ENCODE measurements around the gene DDAH1. TPM values are rescaled to one million over a fixed set of nuclear protein-coding genes. Genes with fewer than 3 reads are reported as not detected.

Gene DDAH1
- total RNA-seq, 1 donor from 2014 or later, result 46.6 TPM

- DNase-seq, result no peak
These were observed 141.2 kb downstream of the DDAH1 start for GRCh38 chr1:85323770-85324169.

GRCh38 chr1:85322655-85323054, 142.3 kb downstream of the DDAH1 start:
- peak; percentile 50 for DNase-seq

- peak; percentile 43 for DNase-seq
These were observed 143.6 kb downstream of the DDAH1 start for GRCh38 chr1:85321237-85321964.

- peak; percentile 73 for DNase-seq
These were observed 144.4 kb downstream of the DDAH1 start for GRCh38 chr1:85320371-85321131.

- DNase-seq, result peak; percentile 89
These were observed 145.0 kb downstream of the DDAH1 start for GRCh38 chr1:85319931-85320330.

GRCh38 chr1:85319491-85319890, 145.5 kb downstream of the DDAH1 start:
- DNase-seq, result no peak

- no peak for DNase-seq
These were observed 146.7 kb downstream of the DDAH1 start for GRCh38 chr1:85318217-85318616.

- no peak for DNase-seq
These were observed 147.4 kb downstream of the DDAH1 start for GRCh38 chr1:85317560-85317959.

GRCh38 chr1:85316321-85316720, 148.6 kb downstream of the DDAH1 start:
- DNase-seq, result no peak

GRCh38 chr1:85315789-85316188, 149.2 kb downstream of the DDAH1 start:
- DNase-seq, result no peak

- DNase-seq, result no peak
These were observed 150.2 kb downstream of the DDAH1 start for GRCh38 chr1:85314726-85315125.

- DNase-seq, result peak; percentile 92
These were observed 150.9 kb downstream of the DDAH1 start for GRCh38 chr1:85313888-85314696.

- DNase-seq, result no peak
These were observed 153.1 kb downstream of the DDAH1 start for GRCh38 chr1:85311818-85312217.

GRCh38 chr1:85308833-85309350, 156.1 kb downstream of the DDAH1 start:
- no peak for DNase-seq

- DNase-seq, result peak; percentile 96
These were observed 156.7 kb downstream of the DDAH1 start for GRCh38 chr1:85307987-85308832.

- DNase-seq, result no peak
These were observed 158.7 kb downstream of the DDAH1 start for GRCh38 chr1:85306236-85306635.

GRCh38 chr1:85303440-85304162, 161.4 kb downstream of the DDAH1 start:
- no peak for DNase-seq

GRCh38 chr1:85300140-85300539, 164.8 kb downstream of the DDAH1 start:
- no peak for DNase-seq

GRCh38 chr1:85297855-85298629, 166.9 kb downstream of the DDAH1 start:
- peak; percentile 100 for DNase-seq

GRCh38 chr1:85297538-85297854, 167.5 kb downstream of the DDAH1 start:
- DNase-seq, result no peak

GRCh38 chr1:85296980-85297379, 168.0 kb downstream of the DDAH1 start:
- DNase-seq, result no peak
